Body of pancreas (tissue), 4 donors: Measurements from ENCODE around the gene F10.

ENCODE experiments used
- POLR2A ChIP-seq, 3 donors: fragments of 450-650 bp; IDR thresholded peaks; one replicate each; pipeline ENCODE4 v1.6.1; 2016; ENCODE audit warnings: antibody characterized with exemption in 3 of 3, mild to moderate bottlenecking in 2 of 3
- TF ChIP-seq, protein P1 (sequence below), 7 experiments: fragments of 450-650 bp in 4 of 7; fragments of 200-600 bp in 3 of 7; sonication (generic) in 3 of 7; IDR thresholded peaks; one replicate each; pipeline ENCODE4 v1.5.1; 2016 to 2019; ENCODE audit warnings: antibody characterized with exemption in 7 of 7

DNA sequence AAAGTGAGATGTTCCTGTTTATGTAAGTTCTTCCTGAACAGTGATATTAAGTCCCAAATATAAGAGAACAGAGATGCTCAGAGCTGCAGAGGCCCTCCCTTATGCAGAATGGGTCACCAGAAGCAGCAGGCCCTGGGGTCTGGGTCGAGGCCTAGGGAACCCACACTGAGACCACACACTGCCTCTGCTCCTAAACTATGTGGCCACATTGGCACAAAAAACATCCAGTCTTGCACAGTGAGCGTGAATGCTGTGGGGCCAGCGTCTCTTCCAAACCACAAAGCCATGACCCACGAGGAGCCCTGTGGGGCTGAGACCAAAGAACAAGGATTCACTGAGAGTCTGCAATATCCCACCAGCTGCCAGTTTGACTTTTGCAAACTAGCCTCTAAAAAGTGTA lies 59.4 kb downstream of the F10 start:
- no peak for TF ChIP-seq POLR2A (IDR thresholded peaks at IDR 0.05)
- TF ChIP-seq, protein P1, sequence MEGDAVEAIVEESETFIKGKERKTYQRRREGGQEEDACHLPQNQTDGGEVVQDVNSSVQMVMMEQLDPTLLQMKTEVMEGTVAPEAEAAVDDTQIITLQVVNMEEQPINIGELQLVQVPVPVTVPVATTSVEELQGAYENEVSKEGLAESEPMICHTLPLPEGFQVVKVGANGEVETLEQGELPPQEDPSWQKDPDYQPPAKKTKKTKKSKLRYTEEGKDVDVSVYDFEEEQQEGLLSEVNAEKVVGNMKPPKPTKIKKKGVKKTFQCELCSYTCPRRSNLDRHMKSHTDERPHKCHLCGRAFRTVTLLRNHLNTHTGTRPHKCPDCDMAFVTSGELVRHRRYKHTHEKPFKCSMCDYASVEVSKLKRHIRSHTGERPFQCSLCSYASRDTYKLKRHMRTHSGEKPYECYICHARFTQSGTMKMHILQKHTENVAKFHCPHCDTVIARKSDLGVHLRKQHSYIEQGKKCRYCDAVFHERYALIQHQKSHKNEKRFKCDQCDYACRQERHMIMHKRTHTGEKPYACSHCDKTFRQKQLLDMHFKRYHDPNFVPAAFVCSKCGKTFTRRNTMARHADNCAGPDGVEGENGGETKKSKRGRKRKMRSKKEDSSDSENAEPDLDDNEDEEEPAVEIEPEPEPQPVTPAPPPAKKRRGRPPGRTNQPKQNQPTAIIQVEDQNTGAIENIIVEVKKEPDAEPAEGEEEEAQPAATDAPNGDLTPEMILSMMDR (IDR thresholded peaks at IDR 0.05) = no peak
